ENCODE measurements around the gene AEBP1.

Gene AEBP1

DNA sequence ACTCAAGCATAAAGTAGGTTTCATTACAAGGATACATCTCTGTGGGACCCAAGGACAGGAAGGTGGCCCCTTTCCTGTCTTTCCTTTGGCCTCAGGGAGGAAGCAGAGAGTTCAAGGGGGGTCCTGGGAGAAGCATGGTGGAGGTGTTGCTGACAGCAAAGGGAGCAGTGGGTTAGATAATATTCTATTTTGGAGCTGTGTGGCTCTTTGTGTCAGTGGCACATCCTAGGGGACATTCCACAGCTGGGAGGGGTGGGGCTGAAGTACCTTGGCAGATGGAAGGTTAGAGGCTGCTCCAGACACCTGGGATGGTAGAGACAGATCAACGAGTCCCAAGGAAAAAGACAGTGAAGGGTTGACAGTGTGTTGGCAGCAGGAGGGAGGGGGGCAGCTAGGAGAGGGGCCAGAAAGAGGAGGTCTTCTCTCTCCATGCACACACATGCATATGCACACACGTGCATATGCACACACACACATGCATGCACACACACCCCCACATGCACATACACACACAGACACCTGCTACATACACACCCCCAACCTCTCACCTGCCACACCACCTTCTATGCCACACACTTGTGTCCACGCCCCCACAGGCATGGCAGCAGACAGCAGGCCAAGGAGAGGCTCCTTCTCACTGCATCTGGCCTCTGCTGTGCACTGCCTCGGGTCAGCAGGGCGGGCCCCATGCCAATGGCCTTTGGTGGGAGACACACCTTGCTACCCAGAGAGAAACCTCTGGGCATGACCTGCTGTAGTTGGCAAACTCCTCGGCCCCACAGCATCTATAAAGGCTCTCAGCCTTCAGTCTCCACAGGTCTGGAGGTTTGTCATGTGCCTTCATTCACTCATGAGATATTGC is 24.8 kb downstream of the AEBP1 start:
- Histone ChIP-seq H3K27me3 (ENCODE audit: control insufficient read depth, insufficient read depth, low read length) (peaks cover 10% of the 10 kb centered on the region; the same call in 1 of the 2 replicates), H3K9me3 (ENCODE audit: control insufficient read depth, insufficient read depth, low read depth, low read length) (no peaks in the 10 kb centered on the region), H3K4me1 (ENCODE audit: control insufficient read depth, insufficient read depth, low read length) (peaks cover 19% of the 10 kb centered on the region; the same call in 1 of the 2 replicates), H3K9ac (ENCODE audit: low read length) (no peak overlapping the region), H3K36me3 (ENCODE audit: control insufficient read depth, insufficient read depth, low read length) (no peaks in the 10 kb centered on the region), H3K27ac (ENCODE audit: low read depth, low read length) (no peak overlapping the region), H3K4me3 (ENCODE audit: low read depth, low read length) (no peak overlapping the region)

DNA sequence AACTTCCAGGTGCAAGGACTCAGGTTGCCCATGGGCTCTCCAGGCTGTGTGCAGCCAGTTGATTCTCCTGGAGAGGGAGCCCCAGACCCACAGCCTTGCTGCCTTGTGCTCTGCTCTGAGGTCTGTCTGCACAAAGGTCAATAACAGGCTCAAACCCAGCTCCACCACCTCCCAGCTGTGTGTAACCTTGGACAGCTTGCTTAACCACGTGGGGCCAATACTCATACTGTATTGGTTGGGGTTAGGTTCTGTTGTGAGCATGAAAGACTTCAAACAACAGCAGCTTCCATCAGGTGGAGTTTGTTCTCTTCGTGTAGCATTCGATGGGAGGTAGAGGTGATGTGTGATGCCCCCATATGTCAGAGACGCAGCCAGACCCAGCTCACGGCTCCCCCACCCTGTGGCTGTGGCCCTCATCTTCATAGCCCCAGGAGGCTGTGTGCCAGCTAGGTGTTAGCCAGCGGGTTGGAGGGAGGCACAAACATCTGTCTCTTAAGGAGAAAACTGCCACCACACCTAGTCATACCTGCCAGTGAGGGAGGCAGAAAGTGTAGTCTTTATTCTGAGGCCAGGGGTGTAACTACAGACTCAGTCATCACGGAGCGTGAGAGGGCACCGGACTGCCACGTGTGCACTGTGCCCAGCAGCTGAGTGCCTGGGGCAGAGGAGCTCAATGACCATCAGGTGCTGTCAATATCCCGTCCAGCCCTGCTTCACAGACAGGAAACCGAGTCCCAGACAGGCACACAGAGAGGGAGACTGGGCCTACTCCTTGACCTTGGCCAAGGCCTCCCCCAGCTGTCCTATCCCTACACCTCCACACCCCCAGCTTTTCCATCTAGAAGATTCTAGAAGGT is 27.3 kb downstream of the AEBP1 start:
- Histone ChIP-seq H3K27ac (ENCODE audit: low read depth, low read length) (no peak overlapping the region), H3K4me1 (ENCODE audit: control insufficient read depth, insufficient read depth, low read length) (peaks cover 19% of the 10 kb centered on the region; the same call in 1 of the 2 replicates), H3K36me3 (ENCODE audit: control insufficient read depth, insufficient read depth, low read length) (no peaks in the 10 kb centered on the region), H3K9me3 (ENCODE audit: control insufficient read depth, insufficient read depth, low read depth, low read length) (no peaks in the 10 kb centered on the region), H3K4me3 (ENCODE audit: low read depth, low read length) (no peak overlapping the region), H3K9ac (ENCODE audit: low read length) (no peak overlapping the region), H3K27me3 (ENCODE audit: control insufficient read depth, insufficient read depth, low read length) (no peaks in the 10 kb centered on the region)

DNA sequence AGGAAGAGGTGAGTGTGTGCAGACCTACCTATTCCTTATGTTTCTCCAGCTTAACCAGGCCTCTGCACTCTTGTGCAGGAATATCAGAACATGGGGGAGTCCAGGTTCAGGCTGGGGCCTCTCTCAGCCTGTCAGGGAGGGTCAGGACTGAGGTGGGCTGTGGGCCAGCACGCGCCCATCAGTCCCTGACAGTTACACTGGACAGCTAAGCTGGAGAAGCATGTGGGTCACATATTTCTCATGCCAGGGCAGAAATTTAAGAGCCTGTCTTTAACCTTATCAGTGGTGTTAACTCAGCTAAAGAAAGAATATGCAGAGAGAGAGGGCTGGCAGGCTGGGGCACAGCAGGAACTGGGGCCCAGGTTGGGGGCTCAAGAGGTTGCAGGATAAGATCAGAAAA is 27.9 kb downstream of the AEBP1 start:
- H3K4me3 ChIP-seq (ENCODE audit: low read depth, low read length) = no peak overlapping the region
- H3K9me3 ChIP-seq (ENCODE audit: control insufficient read depth, insufficient read depth, low read depth, low read length) = no peaks in the 10 kb centered on the region
- H3K9ac ChIP-seq (ENCODE audit: low read length) = no peak overlapping the region
- H3K36me3 ChIP-seq (ENCODE audit: control insufficient read depth, insufficient read depth, low read length) = no peaks in the 10 kb centered on the region
- H3K4me1 ChIP-seq (ENCODE audit: control insufficient read depth, insufficient read depth, low read length) = peaks cover 19% of the 10 kb centered on the region; the same call in 1 of the 2 replicates
- H3K27ac ChIP-seq (ENCODE audit: low read depth, low read length) = no peak overlapping the region
- H3K27me3 ChIP-seq (ENCODE audit: control insufficient read depth, insufficient read depth, low read length) = no peaks in the 10 kb centered on the region

DNA sequence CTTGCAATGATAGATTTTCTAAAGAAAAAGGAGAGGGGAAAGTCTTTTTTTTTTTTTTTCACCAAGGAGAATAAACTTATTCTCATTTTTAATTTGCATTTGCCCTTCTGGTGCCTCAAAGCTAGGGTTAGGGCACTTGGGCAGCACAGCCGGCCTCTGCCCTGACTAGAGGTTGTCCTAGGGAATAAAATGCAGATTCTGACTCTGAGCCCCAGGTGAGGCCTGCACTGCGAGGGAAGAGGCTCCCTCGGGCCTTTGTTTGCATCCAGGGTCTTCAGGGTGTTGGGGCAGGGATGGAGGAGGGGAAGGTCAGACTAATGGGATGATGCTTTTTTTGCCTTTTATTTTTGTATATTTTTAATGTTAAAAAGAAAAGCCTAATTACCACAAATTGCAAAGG is 29.1 kb downstream of the AEBP1 start:
- Histone ChIP-seq H3K27ac (ENCODE audit: low read depth, low read length) (no peak overlapping the region), H3K4me1 (ENCODE audit: control insufficient read depth, insufficient read depth, low read length) (peaks cover 19% of the 10 kb centered on the region; the same call in 1 of the 2 replicates), H3K9me3 (ENCODE audit: control insufficient read depth, insufficient read depth, low read depth, low read length) (no peaks in the 10 kb centered on the region), H3K4me3 (ENCODE audit: low read depth, low read length) (no peak overlapping the region), H3K27me3 (ENCODE audit: control insufficient read depth, insufficient read depth, low read length) (no peaks in the 10 kb centered on the region), H3K9ac (ENCODE audit: low read length) (no peak overlapping the region), H3K36me3 (ENCODE audit: control insufficient read depth, insufficient read depth, low read length) (no peaks in the 10 kb centered on the region)

DNA sequence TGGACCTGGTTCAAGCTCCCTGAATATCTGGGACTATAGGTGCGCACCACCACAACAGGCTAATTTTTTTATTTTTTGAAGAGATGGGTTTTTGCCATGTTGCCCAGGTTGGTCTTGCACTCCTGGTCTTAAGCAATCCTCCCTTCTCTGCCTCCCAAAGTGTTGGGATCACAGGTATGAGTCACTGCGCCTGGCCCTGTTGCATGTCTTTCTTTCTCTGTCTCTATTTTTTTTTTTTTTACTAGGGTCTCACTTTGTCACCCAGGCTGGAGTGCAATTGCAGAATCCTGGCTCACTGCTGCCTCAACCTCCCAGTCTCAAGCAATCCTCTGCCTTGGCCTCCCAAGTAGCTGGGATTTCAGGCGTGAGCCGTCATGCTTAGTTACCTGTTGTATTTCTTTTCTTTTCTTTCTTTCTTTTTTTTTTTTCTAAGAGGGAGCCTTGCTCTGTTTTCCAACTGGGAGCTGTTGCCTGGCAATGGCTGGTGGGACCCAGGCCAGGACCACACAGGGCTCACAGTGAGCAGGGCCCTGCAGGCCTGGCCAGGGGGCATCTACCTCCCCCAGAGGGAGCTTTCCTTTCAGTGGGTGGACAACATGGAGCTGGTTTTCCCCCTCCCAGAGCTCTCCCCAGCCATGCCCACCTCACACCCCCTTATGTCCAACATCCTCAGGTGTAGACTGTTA is 30.9 kb downstream of the AEBP1 start:
- Histone ChIP-seq H3K9ac (ENCODE audit: low read length) (no peak overlapping the region), H3K4me3 (ENCODE audit: low read depth, low read length) (no peak overlapping the region), H3K4me1 (ENCODE audit: control insufficient read depth, insufficient read depth, low read length) (peaks cover 19% of the 10 kb centered on the region; the same call in 1 of the 2 replicates), H3K27ac (ENCODE audit: low read depth, low read length) (no peak overlapping the region), H3K27me3 (ENCODE audit: control insufficient read depth, insufficient read depth, low read length) (no peaks in the 10 kb centered on the region), H3K36me3 (ENCODE audit: control insufficient read depth, insufficient read depth, low read length) (no peaks in the 10 kb centered on the region), H3K9me3 (ENCODE audit: control insufficient read depth, insufficient read depth, low read depth, low read length) (no peaks in the 10 kb centered on the region)

DNA sequence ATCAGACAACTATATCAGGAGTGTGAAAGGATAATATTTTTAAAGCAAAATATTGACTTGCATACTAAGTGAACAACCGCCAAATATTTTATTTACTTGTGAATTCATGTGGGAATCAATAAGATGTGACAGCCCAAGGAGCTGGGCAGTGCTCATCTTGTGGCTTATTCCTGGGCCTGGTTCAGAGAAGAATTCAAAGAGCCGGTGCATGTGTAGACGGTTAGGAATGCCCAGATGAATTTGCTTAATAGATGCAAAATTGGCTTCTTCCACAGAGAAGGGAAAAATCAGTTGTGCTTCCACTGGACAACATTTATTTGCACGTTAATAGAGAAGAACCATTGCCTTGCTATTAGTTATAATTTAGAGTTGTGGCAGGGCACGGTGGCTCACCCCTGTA is 32.6 kb downstream of the AEBP1 start:
- Histone ChIP-seq H3K27ac (ENCODE audit: low read depth, low read length) (no peak overlapping the region), H3K36me3 (ENCODE audit: control insufficient read depth, insufficient read depth, low read length) (no peaks in the 10 kb centered on the region), H3K9me3 (ENCODE audit: control insufficient read depth, insufficient read depth, low read depth, low read length) (no peaks in the 10 kb centered on the region), H3K4me1 (ENCODE audit: control insufficient read depth, insufficient read depth, low read length) (peaks cover 21% of the 10 kb centered on the region; the same call in 1 of the 2 replicates), H3K4me3 (ENCODE audit: low read depth, low read length) (no peak overlapping the region), H3K9ac (ENCODE audit: low read length) (no peak overlapping the region), H3K27me3 (ENCODE audit: control insufficient read depth, insufficient read depth, low read length) (no peaks in the 10 kb centered on the region)

DNA sequence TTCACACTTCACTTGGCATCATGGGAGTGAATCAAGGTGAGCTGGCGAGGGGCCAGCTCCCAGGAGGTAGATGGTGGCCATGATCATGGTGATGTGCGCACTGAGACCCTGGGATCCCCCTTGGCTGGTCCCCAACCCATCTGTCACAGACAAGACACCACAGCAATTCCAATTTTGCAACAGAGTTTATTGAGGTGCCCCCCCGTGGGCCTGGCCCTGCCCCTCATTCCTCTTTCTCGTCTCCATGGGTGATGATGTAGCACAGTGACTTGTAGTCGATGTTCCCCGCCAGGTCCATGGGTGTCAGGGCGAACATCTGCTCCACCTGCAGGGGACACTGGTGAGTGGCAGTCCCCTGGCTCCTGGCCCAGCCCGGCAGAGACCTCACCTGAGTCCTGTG is 34.6 kb downstream of the AEBP1 start:
- H3K36me3 ChIP-seq (ENCODE audit: control insufficient read depth, insufficient read depth, low read length) = no peaks in the 10 kb centered on the region
- peaks cover 2% of the 10 kb centered on the region; the same call in 1 of the 2 replicates for H3K27me3 ChIP-seq (ENCODE audit: control insufficient read depth, insufficient read depth, low read length)
- H3K9me3 ChIP-seq (ENCODE audit: control insufficient read depth, insufficient read depth, low read depth, low read length) = no peaks in the 10 kb centered on the region
- no peak overlapping the region for H3K27ac ChIP-seq (ENCODE audit: low read depth, low read length)
- peaks cover 11% of the 10 kb centered on the region; the same call in 1 of the 2 replicates for H3K4me1 ChIP-seq (ENCODE audit: control insufficient read depth, insufficient read depth, low read length)
- H3K4me3 ChIP-seq (ENCODE audit: low read depth, low read length) = no peak overlapping the region
- no peak overlapping the region for H3K9ac ChIP-seq (ENCODE audit: low read length)

DNA sequence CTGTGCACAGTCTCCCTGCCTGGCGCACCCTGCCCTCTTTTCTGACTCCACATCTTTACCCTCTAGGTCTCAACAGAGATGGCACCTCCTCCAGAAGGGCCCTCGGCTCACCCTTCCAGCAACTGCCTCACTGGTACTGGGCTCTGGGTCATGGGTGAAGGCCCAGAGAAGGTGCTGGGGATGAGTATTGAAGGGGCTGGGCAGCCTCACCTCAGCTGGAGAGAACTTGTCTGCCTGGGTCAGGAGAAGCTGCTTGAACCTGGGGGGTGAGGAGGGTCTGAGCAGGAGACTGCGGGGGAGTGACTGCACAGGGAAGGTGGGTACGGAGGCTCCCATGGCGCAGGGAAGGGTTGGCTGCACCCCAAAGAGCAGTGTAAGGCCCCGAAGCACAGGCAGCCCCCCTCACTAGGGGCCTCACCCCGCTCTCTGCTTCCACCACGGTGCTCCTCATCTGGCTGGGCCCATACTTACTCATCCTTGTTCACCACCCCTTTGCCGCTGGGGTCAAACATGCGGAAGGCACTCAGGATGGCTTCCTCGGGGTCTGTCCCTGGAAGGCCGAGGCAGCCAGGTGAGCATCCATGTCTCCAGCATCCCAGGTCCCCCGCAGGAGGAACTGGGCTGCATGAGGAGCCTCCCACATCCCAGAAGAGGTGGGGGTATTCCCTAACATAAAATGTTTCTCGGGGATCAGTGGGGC is 35.3 kb downstream of the AEBP1 start:
- Histone ChIP-seq H3K9me3 (ENCODE audit: control insufficient read depth, insufficient read depth, low read depth, low read length) (no peaks in the 10 kb centered on the region), H3K4me1 (ENCODE audit: control insufficient read depth, insufficient read depth, low read length) (peaks cover 11% of the 10 kb centered on the region; the same call in 1 of the 2 replicates), H3K4me3 (ENCODE audit: low read depth, low read length) (no peak overlapping the region), H3K36me3 (ENCODE audit: control insufficient read depth, insufficient read depth, low read length) (no peaks in the 10 kb centered on the region), H3K9ac (ENCODE audit: low read length) (no peak overlapping the region), H3K27me3 (ENCODE audit: control insufficient read depth, insufficient read depth, low read length) (peaks cover 9% of the 10 kb centered on the region), H3K27ac (ENCODE audit: low read depth, low read length) (no peak overlapping the region)

DNA sequence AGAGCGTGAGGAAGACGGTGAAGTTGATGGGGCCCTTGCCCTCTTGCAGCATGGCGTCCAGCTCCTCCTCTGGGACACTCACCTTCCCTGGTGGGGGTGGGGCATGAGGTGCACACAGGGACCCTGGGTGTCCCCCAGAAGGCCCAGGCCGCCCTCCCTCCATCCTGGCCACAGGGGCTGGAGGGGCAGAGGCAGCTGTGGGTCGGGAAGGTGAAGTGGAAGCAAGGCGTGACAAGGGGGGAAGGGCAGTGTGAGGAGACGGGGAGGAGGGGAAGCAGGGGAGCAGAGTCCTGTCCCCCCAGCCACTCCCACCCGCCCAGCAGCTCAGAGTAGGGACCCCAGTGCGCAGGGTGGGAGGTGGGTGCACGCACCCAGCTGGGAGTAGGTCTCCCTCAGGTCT is 36.2 kb downstream of the AEBP1 start:
- peaks cover 18% of the 10 kb centered on the region for H3K27me3 ChIP-seq (ENCODE audit: control insufficient read depth, insufficient read depth, low read length)
- no peak overlapping the region for H3K9ac ChIP-seq (ENCODE audit: low read length)
- no peak overlapping the region for H3K27ac ChIP-seq (ENCODE audit: low read depth, low read length)
- no peak overlapping the region for H3K4me3 ChIP-seq (ENCODE audit: low read depth, low read length)
- H3K9me3 ChIP-seq (ENCODE audit: control insufficient read depth, insufficient read depth, low read depth, low read length) = no peaks in the 10 kb centered on the region
- no peaks in the 10 kb centered on the region for H3K36me3 ChIP-seq (ENCODE audit: control insufficient read depth, insufficient read depth, low read length)
- peaks cover 15% of the 10 kb centered on the region for H3K4me1 ChIP-seq (ENCODE audit: control insufficient read depth, insufficient read depth, low read length)

DNA sequence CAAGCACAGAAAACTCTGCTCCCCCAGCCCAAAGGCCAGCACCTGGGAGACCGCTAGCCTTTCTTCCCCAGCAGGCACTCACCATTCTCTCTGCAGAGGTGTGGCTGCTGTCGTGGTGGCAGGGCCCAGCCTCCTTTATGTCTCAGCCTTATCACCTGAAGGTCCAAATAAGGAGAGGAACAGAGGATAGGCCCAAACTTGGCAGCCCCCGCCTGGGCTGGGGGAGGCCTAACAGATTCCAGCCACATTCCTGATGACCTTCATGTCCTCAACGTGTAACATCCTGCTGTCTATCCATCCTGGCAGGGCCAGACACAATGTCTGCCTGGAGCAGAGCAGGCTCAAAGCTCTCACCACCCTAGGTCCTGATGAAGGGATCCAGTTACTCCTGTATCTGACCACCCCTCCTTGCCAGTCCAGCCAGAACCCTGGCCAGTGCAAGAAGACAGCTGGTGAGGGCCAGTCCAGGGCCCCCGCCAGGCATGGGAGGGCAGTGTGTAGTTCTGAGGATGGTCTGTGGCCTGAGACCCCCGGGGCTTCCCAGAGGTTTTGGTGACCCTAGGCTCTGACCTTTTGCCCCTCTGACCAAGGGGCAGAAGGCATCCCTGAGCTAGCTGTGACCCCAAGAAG is 37.2 kb downstream of the AEBP1 start, which contains the start of gene MYL7:
Gene MYL7, minus strand, starts transcription at position 112 of the 630 bp plus-strand sequence. Its CDS starts 27 bp downstream, at position 85.
- no peaks in the 10 kb centered on the region for H3K36me3 ChIP-seq (ENCODE audit: control insufficient read depth, insufficient read depth, low read length)
- H3K4me1 ChIP-seq (ENCODE audit: control insufficient read depth, insufficient read depth, low read length) = peaks cover 19% of the 10 kb centered on the region
- H3K27ac ChIP-seq (ENCODE audit: low read depth, low read length) = no peak within 1 kb of the TSS; the same call in 1 of the 2 replicates
- peaks cover 25% of the 10 kb centered on the region for H3K27me3 ChIP-seq (ENCODE audit: control insufficient read depth, insufficient read depth, low read length)
- no peaks in the 10 kb centered on the region for H3K9me3 ChIP-seq (ENCODE audit: control insufficient read depth, insufficient read depth, low read depth, low read length)
- H3K9ac ChIP-seq (ENCODE audit: low read length) = peak within 1 kb of the TSS; percentile 65
- no peak within 1 kb of the TSS; the same call in 1 of the 2 replicates for H3K4me3 ChIP-seq (ENCODE audit: low read depth, low read length)
